HG03460 (cell line): ENCODE results near the gene SOX10.

Source experiments
- ATAC-seq: cut with Tn5 transposase; IDR thresholded peaks from one replicate; pipeline ENCODE4 v1.9.1; 2021; ENCODE audit not compliant: unreplicated experiment

The SOX10 gene

DNA sequence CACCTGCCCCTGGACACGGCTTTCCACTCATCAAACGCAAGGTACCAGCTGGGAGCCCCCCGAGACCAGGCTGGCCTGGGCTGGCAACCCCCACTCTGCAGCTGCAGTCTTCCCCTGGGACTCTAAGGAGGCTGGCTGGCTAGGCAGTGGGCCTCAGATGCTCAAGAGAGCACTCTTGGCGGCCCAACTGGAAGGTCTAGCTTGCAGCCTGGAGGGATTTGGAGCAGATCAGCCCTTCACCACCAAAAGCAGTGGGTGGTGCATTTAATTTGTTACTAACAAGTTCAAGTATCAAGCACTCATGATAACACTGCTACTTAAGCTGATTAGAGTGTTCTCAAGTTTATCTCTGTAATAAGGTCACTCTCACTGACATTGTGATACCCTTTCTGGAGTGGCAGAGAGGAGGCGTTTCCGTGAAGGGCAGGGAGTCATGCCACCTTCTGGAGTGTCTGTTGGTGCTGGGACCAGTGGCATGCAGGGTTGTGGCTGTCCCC lies 52.4 kb downstream of the SOX10 start:
- ATAC-seq, result no peak

- no peak for ATAC-seq
These were observed 53.4 kb downstream of the SOX10 start for GRCh38 chr22:37930952-37931440.

DNA sequence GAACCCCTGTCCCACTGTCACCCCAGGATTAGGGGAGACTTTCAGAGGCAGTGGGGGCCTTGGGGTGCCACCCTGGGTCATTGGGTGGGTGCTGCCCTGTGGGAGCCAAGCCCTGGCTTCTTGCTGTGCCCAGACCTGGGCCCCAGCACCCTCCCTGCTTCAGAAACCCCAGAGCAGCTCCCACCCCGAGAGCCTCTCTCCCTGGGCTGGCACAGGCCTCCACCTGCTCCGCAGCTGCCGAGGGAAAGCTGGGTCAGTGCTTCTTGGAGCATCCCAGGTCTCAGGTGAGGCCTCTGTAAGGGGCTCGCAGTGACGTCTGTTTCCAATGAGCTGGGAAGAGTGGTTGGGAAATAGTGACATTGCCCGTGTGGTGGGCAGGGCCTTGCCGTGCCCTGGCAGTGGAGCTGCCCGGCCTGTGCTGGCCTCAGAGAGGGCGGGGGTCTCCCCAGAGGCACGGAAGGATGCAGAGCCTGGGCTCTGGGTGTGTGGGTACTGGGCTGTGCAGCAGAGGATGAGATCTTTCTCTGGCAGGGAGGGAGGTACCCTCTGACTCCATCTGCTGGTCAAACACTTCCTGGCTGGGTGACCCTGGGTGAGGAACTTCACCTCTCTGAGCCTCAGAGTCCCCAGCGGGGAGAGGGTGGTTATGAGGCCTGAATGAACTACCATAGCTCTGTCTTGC lies 53.9 kb downstream of the SOX10 start:
- ATAC-seq, result no peak

- ATAC-seq, result no peak
These were observed 55.0 kb downstream of the SOX10 start for GRCh38 chr22:37929390-37929789.

- no peak for ATAC-seq
These were observed 56.8 kb downstream of the SOX10 start for GRCh38 chr22:37927637-37927936.

- no peak for ATAC-seq
These were observed 57.4 kb downstream of the SOX10 start for GRCh38 chr22:37926771-37927636.

GRCh38 chr22:37926358-37926757 lies 58.0 kb downstream of the SOX10 start:
- no peak for ATAC-seq

- ATAC-seq, result no peak
These were observed 58.6 kb downstream of the SOX10 start for GRCh38 chr22:37925767-37926166.

DNA sequence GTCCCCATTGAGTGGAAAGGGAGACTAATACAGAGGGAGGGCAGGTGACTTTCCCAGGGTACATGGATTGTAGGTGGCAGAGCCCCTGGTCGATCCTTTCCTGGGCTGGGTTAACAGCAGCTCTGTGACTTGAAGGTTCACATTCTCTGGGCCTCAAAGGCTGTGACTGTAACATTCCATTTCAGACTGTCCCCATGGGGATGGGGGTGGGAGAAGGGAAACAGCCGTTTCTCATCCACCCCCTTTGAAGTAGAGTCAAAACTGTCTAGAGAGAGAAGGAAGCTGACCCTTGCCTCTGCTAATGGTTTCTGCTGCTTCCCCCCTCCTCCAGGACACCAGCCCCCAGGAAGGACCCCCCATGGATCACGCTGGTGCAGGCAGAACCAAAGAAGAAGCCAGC lies 59.0 kb downstream of the SOX10 start:
- ATAC-seq, result no peak

DNA sequence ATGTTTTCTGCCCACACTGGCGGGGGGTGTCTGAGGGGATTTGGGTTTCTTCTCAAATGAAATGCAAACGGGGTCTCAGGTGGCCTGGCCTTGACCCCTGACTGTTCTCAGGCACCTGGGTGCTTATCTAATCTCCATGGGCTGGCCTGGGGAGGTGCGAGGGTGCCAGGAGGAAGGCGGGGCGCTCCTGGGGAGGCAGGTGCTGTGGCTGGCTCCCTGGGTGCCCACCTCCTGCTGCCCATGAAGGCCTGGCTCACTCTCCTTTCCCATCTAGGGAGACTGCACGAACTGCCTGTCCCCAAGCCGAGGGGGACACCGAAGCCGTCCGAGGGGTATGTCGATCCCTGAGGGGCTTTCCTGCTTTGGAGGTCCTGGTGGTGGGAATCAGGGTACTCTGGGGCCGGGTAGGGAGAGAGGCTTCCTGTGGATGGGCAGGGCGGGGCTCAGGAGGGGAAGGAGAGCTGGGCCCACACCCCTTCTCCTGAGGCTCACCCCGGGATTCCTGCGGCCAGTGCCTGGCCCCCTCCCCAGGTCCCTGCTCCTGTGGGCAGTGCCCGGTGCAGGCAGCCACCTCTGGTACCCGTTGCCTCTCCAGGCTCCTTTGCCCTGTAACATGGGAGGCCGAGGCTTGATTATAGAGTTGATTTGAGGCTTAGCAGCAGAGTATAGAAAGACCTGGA lies 59.8 kb downstream of the SOX10 start:
- ATAC-seq, result no peak

- no peak for ATAC-seq
These were observed 60.4 kb downstream of the SOX10 start for GRCh38 chr22:37923927-37924326.
